Liver (tissue), 9 donors: ENCODE data around the gene FOXK1. TPM values are rescaled to one million over a fixed set of nuclear protein-coding genes. Genes with fewer than 3 reads are reported as not detected.

Source experiments
- DNase-seq: peaks from one replicate; pipeline ENCODE4 v3.0.0-alpha.2; 2017; ENCODE audit warnings: low spot score
- H3K27ac ChIP-seq, 2 donors: one replicate each; pipeline ENCODE4 v1.7.0; 2013; ENCODE audit warnings: inconsistent platforms in 2 of 2, low read length in 2 of 2, control low read depth in 1 of 2, low read depth in 1 of 2, mild to moderate bottlenecking in 1 of 2
- H3K27me3 ChIP-seq, 4 donors: one replicate each; pipeline versions ENCODE4 v1.6.1 to v1.7.0; 2013; ENCODE audit warnings: low read length in 3 of 4, inconsistent platforms in 1 of 4, mild to moderate bottlenecking in 1 of 4, moderate library complexity in 1 of 4; ENCODE audit not compliant: control insufficient read depth in 4 of 4, insufficient read depth in 4 of 4
- H3K36me3 ChIP-seq, 4 donors: one replicate each; pipeline versions ENCODE4 v1.6.1 to v1.7.0; 2013; ENCODE audit warnings: low read length in 3 of 4, mild to moderate bottlenecking in 3 of 4, low read depth in 1 of 4, moderate library complexity in 1 of 4; ENCODE audit not compliant: control insufficient read depth in 4 of 4, insufficient read depth in 3 of 4
- H3K4me1 ChIP-seq, 4 donors: one replicate each; pipeline versions ENCODE4 v1.6.1 to v1.7.0; 2013; ENCODE audit warnings: low read length in 3 of 4, mild to moderate bottlenecking in 3 of 4, moderate library complexity in 1 of 4; ENCODE audit not compliant: control insufficient read depth in 4 of 4, insufficient read depth in 4 of 4
- H3K4me3 ChIP-seq, 3 donors: one replicate each; pipeline versions ENCODE4 v1.6.1 to v1.7.0; 2013; ENCODE audit warnings: low read length in 3 of 3, control low read depth in 1 of 3, low read depth in 1 of 3, mild to moderate bottlenecking in 1 of 3
- H3K9ac ChIP-seq, 2 donors: one replicate each; pipeline ENCODE4 v1.7.0; 2013; ENCODE audit warnings: low read length in 2 of 2, mild to moderate bottlenecking in 2 of 2, moderate library complexity in 2 of 2, control low read depth in 1 of 2, low read depth in 1 of 2
- H3K9me3 ChIP-seq, 4 donors: one replicate each; pipeline versions ENCODE4 v1.6.1 to v1.7.0; 2013; ENCODE audit warnings: low read length in 3 of 4; ENCODE audit not compliant: control insufficient read depth in 4 of 4
- ATF3 ChIP-seq: IDR thresholded peaks from 2 replicates; pipeline ENCODE4 v1.6.1; 2016; ENCODE audit warnings: antibody characterized with exemption
- EGR1 ChIP-seq, 2 donors: IDR thresholded peaks; 2 replicates each; pipeline ENCODE4 v1.6.1; 2016 to 2018; ENCODE audit warnings: antibody characterized with exemption in 2 of 2, low read depth in 2 of 2
- FOXA1 ChIP-seq: IDR thresholded peaks from 2 replicates; pipeline ENCODE4 v1.6.1; 2016; ENCODE audit warnings: antibody characterized with exemption
- HNF4A ChIP-seq, 2 donors: conservative IDR thresholded peaks; 2 replicates each; pipeline ENCODE4 v1.6.1; 2016; ENCODE audit warnings: antibody characterized with exemption in 2 of 2, mild to moderate bottlenecking in 2 of 2
- HNF4G ChIP-seq: IDR thresholded peaks from 2 replicates; pipeline ENCODE4 v1.6.1; 2016; ENCODE audit warnings: antibody characterized with exemption
- JUND ChIP-seq, 2 donors: IDR thresholded peaks; 2 replicates each; pipeline ENCODE4 v1.6.1; 2016; ENCODE audit warnings: antibody characterized with exemption in 2 of 2
- NR2F2 ChIP-seq: IDR thresholded peaks from 2 replicates; pipeline ENCODE4 v1.6.1; 2016; ENCODE audit warnings: antibody characterized with exemption
- RAD21 ChIP-seq, 2 donors: IDR thresholded peaks; 2 replicates each; pipeline ENCODE4 v1.6.1; 2016; ENCODE audit warnings: antibody characterized with exemption in 2 of 2, mild to moderate bottlenecking in 2 of 2
- REST ChIP-seq: IDR thresholded peaks from 2 replicates; pipeline ENCODE4 v1.6.1; 2016; ENCODE audit warnings: antibody characterized with exemption, mild to moderate bottlenecking
- RXRA ChIP-seq, 2 donors: IDR thresholded peaks; 2 replicates each; pipeline ENCODE4 v1.6.1; 2017 to 2018; ENCODE audit warnings: antibody characterized with exemption in 2 of 2, mild to moderate bottlenecking in 1 of 2
- YY1 ChIP-seq: IDR thresholded peaks from 2 replicates; pipeline ENCODE4 v1.6.1; 2016; ENCODE audit warnings: antibody characterized with exemption, mild to moderate bottlenecking
- ZBTB33 ChIP-seq: IDR thresholded peaks from 2 replicates; pipeline ENCODE4 v1.6.1; 2016; ENCODE audit warnings: antibody characterized with exemption
- WGBS: extraction: QIAGEN DNeasy Blood & Tissue Kit; methylation state at CpG from one replicate; pipeline ENCODE4 v1.1.7; 2013; 5-methylcytosine and 5-hydroxymethylcytosine counted together
- polyA plus RNA-seq, 2 donors: library from polyadenylated mRNA; stranded (reverse) in 1 of 2; unstranded in 1 of 2; fragments of 200-250 nt in 1 of 2; fragments of >200 nt in 1 of 2; fragmentation: Nextera tagmentation in 1 of 2; extraction: Ambion mirVana in 1 of 2; gene quantifications; one replicate each; pipeline versions ENCODE4 v1.2.1 to v1.2.3, GENCODE V29; 2013 to 2015
- total RNA-seq, 2 donors: library from RNA; depleted of rRNA; stranded (reverse); fragments of >200 nt; gene quantifications; one replicate each; pipeline ENCODE4 v1.2.3, GENCODE V29; 2014
- TF ChIP-seq, protein P1 (sequence below): IDR thresholded peaks from 2 replicates; pipeline ENCODE4 v1.6.1; 2016; ENCODE audit warnings: antibody characterized with exemption
- TF ChIP-seq, protein P2 (sequence below): fragments of 150-350 bp; IDR thresholded peaks from 2 replicates; pipeline ENCODE4 v1.5.1; 2017; ENCODE audit warnings: improper control_type of control experiment, low read depth, low read length; ENCODE audit not compliant: missing input control
- donor health status: healthy.
- donor health status: healthy.
- donor health status: healthy.
- donor health status: healthy.
- donor health status: healthy.

The FOXK1 gene
- total and polyA plus RNA-seq, 4 donors: 1.2 to 8.5 (median 4.4) TPM

DNA sequence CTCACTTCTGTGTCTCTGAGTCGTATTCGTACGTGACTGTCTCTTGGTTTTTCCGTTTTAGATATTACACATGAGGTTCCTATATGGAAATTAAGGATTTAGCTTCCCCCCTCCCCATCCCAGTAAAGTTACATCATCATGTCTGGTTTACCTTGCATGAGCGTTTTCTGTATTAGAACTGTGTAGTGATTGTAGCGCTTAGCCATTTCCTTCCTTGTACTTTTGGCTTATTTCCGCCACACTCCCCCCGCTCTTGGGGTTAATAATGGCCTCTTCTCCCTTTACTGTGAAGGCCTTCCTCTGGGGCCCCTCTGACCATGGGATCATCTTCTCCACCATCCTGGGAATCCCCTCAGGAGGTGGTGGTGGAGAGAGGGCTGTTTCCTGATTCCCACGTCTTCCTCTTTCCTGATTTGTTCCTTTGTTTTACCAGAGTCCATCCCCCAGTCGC, 66.2 kb downstream of the FOXK1 start:
- Histone ChIP-seq H3K4me1 (peaks cover 8 to 25% (median 16%) of the 10 kb centered on the region in 4 donors), H3K36me3 (peaks cover 0 to 8% (median 0%) of the 10 kb centered on the region in 4 donors), H3K9me3 (no peaks in the 10 kb centered on the region), H3K27ac (peak overlapping the region in 1 of 2 donors; percentile 35), H3K4me3 (no peak overlapping the region), H3K9ac (no peak overlapping the region), H3K27me3 (no peaks in the 10 kb centered on the region)
- 83% methylated on average over 10 of the region's 10 CpGs for WGBS
- no peak for DNase-seq
- TF ChIP-seq, protein P1, sequence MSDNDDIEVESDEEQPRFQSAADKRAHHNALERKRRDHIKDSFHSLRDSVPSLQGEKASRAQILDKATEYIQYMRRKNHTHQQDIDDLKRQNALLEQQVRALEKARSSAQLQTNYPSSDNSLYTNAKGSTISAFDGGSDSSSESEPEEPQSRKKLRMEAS: no peak
- peak; percentile 43 for TF ChIP-seq NR2F2

- Histone ChIP-seq H3K4me1 (peaks cover 6 to 20% (median 13%) of the 10 kb centered on the region in 4 donors), H3K4me3 (no peak overlapping the region), H3K27ac (no peak overlapping the region), H3K9me3 (no peaks in the 10 kb centered on the region), H3K9ac (no peak overlapping the region), H3K36me3 (peaks cover 0 to 10% (median under 1%) of the 10 kb centered on the region in 4 donors), H3K27me3 (no peaks in the 10 kb centered on the region)
- 97% methylated on average over 14 of the region's 14 CpGs for WGBS
- no peak for DNase-seq
- TF ChIP-seq JUND (IDR thresholded peaks at IDR 0.05) (no peak), ATF3 (no peak), HNF4A (conservative IDR thresholded peaks at IDR 0.05) (no peak), EGR1 (IDR thresholded peaks at IDR 0.05; ENCODE audit: low read depth in 2 of 2) (no peak), FOXA1 (no peak), HNF4G (no peak), RXRA (IDR thresholded peaks at IDR 0.05) (no peak), NR2F2 (no peak), YY1 (no peak), ZBTB33 (no peak)
- TF ChIP-seq, protein P2, sequence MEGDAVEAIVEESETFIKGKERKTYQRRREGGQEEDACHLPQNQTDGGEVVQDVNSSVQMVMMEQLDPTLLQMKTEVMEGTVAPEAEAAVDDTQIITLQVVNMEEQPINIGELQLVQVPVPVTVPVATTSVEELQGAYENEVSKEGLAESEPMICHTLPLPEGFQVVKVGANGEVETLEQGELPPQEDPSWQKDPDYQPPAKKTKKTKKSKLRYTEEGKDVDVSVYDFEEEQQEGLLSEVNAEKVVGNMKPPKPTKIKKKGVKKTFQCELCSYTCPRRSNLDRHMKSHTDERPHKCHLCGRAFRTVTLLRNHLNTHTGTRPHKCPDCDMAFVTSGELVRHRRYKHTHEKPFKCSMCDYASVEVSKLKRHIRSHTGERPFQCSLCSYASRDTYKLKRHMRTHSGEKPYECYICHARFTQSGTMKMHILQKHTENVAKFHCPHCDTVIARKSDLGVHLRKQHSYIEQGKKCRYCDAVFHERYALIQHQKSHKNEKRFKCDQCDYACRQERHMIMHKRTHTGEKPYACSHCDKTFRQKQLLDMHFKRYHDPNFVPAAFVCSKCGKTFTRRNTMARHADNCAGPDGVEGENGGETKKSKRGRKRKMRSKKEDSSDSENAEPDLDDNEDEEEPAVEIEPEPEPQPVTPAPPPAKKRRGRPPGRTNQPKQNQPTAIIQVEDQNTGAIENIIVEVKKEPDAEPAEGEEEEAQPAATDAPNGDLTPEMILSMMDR: no peak
Observed at GRCh38 chr7:4749363-4749762, 67.3 kb downstream of the FOXK1 start.

DNA sequence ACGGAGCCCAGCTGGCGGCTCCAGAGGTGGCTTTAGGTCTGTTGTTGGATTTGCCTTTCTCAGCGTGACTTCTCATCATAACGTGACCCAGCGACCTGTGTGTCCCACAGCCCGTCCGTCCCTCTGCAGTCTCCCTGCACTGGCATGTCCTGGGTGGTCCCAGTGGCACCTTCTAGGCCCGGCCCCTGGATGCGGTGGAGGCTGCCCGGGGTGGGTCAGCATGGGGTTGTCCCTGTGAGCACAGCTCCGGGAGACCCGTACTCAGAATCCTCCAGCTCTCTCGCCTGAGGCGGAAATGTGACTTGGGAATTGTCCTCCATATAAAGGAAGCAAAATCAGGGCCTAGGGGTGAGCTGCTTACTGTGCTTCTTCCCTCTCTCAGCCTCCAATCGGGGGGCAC, 67.7 kb downstream of the FOXK1 start:
- peaks cover 0 to 14% (median 3%) of the 10 kb centered on the region in 4 donors for H3K36me3 ChIP-seq
- no peaks in the 10 kb centered on the region for H3K9me3 ChIP-seq
- no peak overlapping the region for H3K9ac ChIP-seq
- H3K27ac ChIP-seq: no peak overlapping the region
- no peaks in the 10 kb centered on the region for H3K27me3 ChIP-seq
- no peak for DNase-seq
- H3K4me1 ChIP-seq: peaks cover 3 to 16% (median 9%) of the 10 kb centered on the region in 4 donors
- 93% methylated on average over 15 of the region's 15 CpGs for WGBS
- no peak overlapping the region for H3K4me3 ChIP-seq
- TF ChIP-seq YY1 (no peak), HNF4A (conservative IDR thresholded peaks at IDR 0.05) (no peak), RAD21 (IDR thresholded peaks at IDR 0.05) (no peak), REST (no peak), ATF3 (no peak)
- TF ChIP-seq, protein P1: no peak
